ENCODE results near the gene MYOZ2. TPM values are rescaled to one million over a fixed set of nuclear protein-coding genes. Genes with fewer than 3 reads are reported as not detected.

The MYOZ2 gene
- total and polyA plus RNA-seq, 2 of the 13 experiments (the other 11 are each of a cell fraction or from before 2014, with no cell fraction given): 0.03 TPM; not detected in 1

GRCh38 chr4:119237201-119237600 is 101.6 kb downstream of the MYOZ2 start (continued):
- TF ChIP-seq ATF6 (CRISPR knock-in tag; conservative IDR thresholded peaks at IDR 0.05): no peak
- TF ChIP-seq ZSCAN31 (CRISPR knock-in tag; IDR thresholded peaks at IDR 0.05; ENCODE audit: low read depth): no peak
- TF ChIP-seq BRD4 (CRISPR knock-in tag; IDR thresholded peaks at IDR 0.05): no peak

Other genes starting within 250 kb of the MYOZ2 start
- 0.04 TPM in 1 of 2 replicates, not detected in the other for gene SYNPO2, start 247.0 kb upstream of the MYOZ2 start, total RNA-seq (2016; rRNA removed; fragmentation: Illumina TruSeq; extraction: Trizol)
- gene SYNPO2, start 247.0 kb upstream of the MYOZ2 start, polyA plus RNA-seq (2011; rRNA removed): 0.01 TPM in 1 of 2 replicates, not detected in the other
- gene USP53, start 76.9 kb downstream of the MYOZ2 start, total RNA-seq (2016; rRNA removed; fragmentation: Illumina TruSeq; extraction: Trizol): 8.1 and 11.0 TPM in 2 replicates
- 5.0 and 5.3 TPM in 2 replicates for gene USP53, start 76.9 kb downstream of the MYOZ2 start, polyA plus RNA-seq (2011; rRNA removed)
- gene FABP2, start 186.3 kb downstream of the MYOZ2 start, total RNA-seq (2016; rRNA removed; fragmentation: Illumina TruSeq; extraction: Trizol): 1.2 and 1.9 TPM in 2 replicates
- gene FABP2, start 186.3 kb downstream of the MYOZ2 start, polyA plus RNA-seq (2011; rRNA removed): 0.72 and 0.78 TPM in 2 replicates

Data from HepG2 (cell line).